ENCODE data around the gene SH3BP5.

SH3BP5 gene

DNA sequence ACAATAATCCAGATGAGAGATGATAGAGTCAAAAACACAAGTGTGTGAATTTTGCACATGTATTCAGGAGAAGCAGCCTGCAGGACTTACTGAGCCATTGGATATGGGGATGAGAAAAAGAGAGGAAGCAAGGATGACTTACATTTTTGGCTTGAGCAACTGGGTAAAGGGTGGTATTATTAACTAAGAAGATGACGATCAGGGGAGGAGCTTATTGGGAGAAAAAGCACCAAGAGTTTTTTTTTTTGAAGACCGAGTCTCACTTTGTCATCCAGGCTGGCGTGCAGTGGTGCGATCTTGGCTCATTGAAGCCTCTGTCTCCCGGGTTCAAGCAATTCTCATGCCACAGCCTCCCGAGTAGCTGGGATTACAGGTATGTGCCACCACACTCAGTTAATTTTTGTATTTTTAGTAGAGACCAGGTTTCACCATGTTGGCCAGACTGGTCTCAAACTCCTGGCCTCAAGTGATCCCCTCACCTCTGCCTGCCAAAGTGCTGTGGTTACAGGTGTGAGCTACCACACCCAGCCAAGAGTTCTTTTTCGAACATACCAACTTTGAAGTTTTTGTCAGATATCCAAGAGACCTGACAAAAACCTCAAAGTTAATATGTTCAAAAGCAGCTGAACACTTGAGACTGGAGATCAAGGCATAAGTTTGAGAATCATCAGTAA, 14.8 kb upstream of the SH3BP5 start:
- DNase-seq: peak in 2 of 5 donors; percentile 21 to 30

DNA sequence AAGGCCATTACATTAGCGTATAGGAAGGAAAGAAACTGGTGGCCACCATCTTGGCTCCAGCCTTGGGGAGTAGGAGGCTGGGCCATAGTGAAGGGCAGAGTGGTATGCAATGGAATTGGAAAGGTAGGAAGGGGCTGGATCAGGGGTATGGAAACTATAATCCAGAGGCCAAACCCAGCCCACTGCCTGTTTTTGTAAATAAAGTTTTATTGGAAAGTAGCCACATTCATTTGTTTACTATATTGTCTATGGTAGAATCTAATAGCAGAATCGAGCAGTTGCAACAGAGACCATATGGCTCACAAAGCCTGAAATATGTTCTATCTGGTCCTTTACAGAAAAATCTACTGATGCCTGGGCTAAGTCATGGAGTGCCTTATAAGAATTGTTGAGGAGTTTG, 14.1 kb upstream of the SH3BP5 start:
- DNase-seq: no peak

DNA sequence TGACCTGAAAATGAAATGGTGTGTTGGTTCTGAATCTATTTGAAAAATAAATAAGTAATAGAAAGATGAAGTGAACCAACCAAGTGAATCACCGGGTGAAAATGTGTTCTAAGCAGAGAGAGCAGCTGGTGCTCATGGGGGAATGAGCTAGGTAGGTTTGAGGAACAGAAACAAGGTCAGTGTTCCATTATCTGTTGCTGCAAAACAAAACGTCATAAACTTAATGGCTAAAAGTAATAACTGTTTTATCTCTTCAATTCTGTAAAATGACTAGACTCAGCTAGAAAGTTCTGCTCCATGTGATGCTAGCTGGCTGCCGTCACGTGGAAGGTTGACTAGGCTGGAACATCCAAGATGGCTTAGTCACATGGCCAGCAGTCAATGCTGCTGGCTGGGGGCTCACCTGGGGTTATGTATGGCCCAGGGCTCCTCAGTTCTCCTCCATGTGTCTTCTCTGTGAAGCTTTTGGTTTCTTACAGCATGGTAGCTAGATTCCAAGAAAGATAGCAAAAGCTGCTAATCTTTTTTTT, 13.3 kb upstream of the SH3BP5 start:
- no peak for DNase-seq

DNA sequence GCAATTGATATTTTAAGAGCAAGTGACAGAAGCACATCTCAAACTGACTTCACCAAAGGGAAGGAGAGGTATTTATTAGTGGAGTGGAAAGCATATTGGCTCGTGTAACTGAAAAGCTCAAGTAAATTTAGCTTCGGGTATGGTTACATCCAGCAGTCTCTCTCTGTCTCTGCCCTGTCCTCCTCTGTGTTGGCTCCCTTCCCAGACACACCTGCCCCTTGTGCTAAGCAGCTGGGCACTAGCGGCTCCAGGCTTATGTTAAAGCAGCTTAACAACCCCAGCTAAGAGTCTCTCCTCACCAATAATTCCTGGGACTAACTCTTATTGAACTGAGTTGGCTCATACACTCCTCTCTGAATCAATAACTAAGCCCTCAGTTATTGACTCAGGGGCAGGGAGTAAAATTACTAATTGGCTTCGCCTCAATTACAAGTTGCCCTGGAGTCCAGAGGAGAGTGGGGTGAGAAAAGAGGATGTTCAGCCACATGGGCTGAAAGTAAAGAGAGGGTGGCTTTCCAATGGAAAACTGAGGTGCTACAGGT, 12.8 kb upstream of the SH3BP5 start:
- no peak for DNase-seq

DNA sequence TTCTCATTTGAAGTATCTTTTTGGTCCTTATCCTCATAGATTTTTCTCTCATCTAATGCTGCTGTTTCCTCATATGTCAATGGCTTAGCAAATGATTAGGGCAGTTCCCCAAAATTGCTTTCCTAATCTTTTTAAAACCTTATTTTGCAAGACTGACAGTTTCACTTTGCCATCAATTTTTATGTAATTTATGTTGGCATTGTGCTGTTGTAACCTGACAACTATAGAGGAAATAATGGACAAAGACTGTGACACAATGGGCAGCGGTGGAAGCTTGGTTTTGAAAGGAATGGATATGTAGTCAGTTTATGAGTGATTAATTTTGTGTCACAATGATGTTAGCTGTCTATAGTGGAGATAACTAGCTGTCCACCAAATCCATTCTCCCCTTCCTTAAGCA, 10.6 kb upstream of the SH3BP5 start:
- no peak for DNase-seq

DNA sequence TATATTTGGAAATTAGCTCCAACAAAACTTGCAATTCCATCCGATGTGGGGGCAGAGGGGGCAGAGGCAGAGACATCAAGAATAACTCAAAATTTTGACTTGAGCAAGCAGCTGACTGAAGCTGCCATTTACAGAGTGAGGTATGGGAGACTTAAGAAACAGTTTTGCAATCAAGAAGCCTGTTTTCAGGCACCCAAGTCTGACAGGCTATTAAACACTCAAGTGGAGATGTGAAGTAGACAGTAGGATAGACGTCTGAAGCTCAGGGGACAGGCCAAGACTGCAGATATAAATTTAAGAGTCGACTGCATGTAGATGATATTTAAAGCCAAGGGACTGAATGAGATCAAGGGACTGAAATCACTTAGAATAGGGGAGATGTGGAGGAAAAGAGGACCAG, 9.9 kb upstream of the SH3BP5 start:
- DNase-seq: no peak

DNA sequence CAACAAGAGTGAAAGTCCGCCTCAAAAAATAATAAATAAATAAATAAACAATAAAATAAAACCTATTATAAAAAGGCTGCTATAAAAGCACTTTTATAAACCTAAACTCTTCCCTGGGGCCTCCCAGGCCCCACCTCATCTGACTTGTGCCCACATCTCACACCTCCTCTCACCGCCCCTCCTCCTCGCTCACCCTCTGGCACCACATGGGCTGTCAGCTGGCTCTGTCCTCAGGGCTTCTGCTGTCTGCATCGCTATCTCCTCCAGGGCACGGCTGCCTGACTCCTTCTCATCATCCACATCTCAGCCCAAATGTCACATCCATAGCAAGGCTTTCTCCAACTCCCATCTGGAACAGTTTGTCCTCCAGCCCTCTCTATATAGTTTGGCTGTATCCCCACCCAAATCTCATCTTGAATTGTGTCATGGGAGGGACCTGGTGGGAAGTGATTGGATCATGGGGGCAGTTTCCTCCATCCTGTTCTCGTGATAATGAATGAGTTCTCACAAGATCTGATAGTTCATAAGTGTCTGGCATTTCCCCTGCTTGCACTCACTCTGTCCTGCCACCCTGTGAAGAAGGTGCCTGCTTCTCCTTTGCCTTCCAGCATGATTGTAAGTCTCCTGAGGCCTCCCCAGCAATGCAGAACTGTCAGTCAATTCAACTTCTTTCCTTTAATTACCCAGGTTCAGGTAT, 8.8 kb upstream of the SH3BP5 start:
- DNase-seq: no peak

DNA sequence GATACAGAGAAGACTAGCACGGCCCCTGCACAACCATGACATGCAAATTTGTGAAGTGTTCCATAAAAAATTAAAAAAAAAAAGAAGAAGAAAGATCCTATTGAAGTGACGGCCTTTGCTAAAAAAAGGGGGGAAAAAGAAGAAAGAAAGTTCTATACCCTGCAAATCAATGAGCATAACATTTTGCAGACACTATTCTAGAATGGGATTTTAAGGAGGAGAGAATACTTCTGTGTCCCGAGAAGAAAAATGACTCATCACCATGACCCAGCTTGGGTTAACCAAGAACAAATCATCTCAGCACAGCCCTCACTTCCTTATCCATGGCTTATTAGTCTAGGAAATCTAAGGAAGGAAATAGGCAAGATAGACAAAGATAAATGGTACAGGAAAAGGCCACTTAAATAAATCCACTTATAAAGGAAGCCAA, 7.4 kb upstream of the SH3BP5 start:
- no peak for DNase-seq

DNA sequence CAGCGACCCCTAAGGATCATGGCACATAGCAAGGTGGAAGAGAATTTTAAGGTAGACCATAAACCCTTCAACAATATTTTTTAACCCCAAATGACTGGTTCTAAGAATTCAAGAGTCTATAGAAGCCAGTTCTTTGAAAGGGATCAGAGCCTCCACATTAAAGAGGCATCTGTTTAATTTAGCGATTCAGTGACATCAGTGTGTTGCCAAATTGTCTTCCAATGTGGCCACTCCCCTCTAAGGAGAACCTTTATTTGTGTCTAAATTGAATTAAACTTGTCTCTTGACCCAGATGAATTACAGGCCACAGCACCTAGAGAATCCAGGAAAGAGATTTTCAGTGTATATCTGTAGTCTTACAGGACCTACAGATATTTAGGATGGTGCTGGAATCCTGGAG, 6.6 kb upstream of the SH3BP5 start:
- DNase-seq: no peak

DNA sequence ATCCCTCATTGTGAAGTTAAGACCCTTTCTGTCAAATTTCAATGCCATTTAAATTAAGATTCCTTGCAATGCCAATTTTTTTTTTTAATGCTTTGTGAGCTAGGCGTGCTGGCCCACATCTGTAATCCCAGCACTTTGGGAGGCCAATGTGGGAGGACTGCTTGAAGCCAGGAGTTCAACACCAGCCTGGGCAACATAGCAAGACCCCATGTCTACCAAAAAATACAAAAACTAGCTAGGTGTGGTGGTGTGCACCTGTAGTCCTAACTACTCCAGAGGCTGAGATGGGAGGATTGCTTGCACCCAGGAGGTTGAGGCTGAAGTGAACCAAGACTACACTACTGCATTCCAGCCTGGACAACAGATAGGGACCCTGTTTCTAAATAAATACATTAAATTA, 5.6 kb upstream of the SH3BP5 start:
- DNase-seq: no peak

DNA sequence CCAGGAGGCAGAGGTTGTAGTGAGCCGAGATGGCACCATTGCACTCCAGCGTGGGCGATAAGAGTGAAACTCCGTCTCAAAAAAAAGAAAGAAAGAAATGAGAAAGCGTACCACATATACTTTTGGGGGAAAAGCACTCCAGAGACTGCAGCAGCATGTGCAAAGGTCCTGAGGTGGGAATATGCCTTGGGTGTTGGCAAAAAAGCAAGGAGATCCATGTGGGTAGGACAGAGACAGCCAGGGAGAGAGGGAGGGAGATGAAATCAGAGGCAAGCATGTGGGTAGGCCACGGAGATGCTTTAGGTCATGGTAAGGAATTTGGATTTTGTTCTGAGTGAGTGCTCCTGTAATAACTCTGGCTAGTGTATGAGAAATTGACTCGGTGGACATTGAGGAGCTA, 3.7 kb upstream of the SH3BP5 start:
- no peak for DNase-seq

DNA sequence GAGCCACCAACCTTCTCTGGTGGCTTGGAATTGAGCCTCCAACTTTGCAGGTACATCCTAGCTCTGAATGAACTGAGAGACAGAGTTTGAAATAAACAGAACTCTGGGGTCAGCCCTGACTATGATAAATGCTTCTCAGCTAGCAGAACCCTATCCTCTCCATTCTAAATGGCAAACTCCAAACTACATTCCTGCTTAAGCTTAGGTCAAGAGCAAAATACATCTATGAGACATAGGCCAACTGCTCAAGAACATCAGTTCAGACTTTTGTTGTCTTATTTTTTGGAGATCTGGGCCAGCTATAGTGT, 1.5 kb upstream of the SH3BP5 start:
- no peak for DNase-seq

DNA sequence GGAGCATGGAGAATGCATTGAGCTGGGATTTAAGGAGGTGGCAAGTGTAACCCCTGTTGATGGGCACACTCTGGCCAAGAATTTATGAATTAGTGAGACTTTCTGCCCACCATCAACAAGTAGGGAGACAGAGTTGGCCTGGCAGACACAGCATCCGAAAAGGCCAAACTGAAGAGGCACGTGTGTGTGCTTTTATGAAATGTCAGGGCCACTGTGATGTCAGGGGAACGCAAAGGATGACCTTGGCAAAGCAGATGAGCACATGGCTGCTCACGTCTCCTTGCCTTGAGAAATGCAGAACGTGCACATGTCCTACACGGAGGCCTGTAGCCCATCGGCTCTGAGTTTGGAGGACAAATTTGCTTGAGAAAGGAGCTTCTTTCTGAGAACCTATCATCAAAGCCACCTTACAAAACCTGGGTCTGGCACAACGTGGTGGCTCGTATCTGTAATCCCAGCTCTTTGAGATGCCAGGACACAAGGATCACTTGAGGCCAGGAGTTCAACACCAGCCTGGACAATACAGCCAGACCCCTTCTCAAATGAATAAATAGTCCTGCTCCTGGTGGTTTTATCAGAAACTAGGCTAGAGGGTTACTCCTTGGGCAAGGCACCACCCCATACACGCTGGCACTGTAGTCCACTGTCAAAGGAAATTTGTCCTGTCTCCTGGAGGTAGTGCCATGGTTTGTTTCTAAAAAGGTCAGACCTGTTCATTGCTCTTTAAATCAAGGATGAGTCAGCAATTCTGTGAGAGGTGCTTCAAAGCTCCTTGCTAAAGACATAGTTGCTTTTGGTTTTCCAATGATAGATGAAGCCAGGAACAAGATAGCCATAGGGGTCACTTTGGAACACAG, 941 bp upstream of the SH3BP5 start:
- DNase-seq: no peak

DNA sequence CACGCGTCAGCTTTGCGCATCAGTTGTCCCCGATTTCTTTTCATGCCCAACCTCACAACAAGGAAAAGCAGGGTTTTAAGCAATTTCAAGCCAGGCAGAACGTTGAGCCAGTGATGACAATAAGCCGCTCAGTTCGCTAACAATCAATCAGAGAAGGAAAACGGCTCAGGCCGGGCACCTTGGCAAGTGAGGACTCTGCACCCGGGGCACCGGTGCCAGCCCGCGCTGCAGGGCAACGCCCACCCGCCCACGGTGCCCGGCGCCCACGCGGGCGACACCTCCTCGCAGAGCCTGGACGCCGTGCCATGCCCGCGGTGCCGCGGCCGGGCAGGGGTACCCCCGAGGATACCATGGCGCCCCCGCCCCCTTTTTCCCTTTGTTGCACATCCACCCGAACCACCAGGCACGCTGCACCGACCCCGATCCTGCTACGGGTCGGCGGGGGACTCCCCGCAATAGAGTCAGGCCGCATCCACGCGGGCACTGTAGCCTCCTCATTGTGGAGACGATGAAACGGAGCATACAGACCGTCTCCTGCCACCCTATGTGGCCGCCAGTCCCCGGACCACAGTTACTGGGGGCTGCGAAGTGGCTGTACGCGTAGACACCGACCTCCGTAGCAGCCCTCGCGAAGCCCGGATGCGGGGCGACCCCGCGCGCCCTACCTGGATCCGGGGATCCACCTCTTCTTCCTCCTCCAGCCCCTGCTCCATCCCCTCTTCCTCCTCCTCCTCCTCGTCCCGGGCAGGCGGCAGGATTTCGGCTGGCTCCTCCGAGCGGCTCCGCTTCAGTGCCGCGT, 581 bp downstream of the SH3BP5 start:
- peak in 4 of 5 donors; percentile 18 to 48 (median 28) for DNase-seq

DNA sequence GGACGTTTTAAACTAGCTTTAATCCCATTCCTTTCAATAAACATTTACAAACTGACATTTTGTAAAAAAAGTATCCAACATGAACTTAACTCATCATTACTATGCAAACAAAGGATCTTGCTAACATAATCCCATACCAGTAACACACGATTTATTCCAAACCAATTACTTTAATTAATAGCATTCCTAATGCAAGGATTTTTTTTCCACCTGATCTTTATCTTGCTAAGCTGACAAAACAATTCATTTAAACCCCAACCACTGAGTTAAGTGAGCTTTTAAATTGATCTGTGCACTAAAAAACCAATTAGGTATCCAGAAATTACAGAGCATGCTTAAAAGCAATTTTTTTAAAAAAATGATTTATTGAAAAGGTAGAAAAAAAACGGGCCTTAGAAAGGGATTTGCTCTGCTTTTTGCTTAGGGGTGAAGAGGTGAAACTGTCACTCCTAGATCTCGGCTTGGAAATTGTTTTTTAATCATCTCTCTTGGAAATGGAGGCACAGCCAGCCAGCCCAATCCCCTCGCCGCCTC, 1.2 kb downstream of the SH3BP5 start:
- DNase-seq: no peak

DNA sequence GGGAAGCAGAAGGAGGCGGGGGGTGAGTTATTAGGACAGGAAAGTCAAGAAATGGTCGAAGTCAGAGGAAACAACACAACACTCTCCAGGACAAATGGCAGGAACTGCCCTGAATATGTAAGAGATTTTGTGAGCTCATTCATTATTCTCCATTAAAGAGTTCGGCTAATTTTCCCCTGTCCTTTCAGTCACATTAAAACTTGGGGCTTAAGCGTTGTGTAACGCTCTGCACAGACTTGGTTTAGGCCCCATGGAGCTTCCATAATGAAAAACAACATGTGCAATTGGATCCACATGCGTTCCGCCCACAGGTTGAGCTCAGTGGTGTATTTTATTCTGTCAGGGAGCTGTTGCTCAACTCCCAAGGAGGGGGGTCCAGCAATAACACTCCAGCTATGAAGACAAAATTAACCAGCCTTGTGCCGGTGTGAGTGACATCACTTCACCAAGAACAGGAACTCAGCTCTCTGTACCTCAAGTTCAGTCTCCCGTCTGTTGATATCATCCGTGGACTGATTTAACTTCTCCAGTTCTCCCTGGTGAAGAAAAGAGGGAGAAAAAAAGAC, 2.3 kb downstream of the SH3BP5 start:
- no peak for DNase-seq

DNA sequence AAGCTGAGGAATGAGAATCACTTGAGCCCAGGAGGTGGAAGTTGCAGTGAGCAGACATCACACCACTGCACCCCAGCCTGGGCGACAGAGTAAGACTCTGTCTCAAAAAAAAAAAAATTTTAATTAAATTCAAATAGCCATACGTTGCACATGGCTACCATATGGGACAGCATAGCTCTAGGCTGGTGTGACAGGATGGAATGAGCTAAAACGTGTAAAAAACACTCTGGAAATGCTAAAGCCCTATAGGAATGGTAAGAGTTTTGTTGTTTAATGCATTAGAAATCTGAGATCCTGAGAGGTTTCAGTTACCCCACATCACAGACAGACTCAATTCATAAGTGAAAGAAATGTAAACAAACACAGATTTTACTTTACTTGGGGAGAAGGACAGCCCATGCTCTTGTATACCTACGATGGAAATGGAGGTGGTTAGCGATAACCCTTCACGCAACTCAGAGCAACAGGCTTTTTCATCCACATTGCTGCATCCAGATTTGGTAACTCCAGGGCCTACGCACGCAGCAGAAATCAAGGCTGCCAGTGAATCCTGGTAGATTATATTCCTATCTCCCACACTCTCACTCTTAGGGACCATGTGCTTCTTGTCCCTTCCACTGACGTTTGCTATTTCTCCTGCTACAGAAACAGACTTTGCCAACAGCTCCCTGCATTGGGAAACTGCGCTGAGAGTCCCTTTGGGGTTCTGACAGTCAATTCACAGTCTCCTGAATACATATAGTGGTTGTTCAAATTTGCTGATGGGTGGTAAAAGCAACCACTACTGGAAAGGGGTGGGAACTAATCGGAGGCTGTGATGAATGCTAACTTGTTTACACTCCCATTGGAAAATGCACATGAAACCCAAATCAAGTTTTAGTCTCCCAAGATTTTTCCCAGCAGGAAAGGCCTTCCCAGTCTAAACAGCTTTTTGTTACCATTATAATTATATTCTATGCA, 3.1 kb downstream of the SH3BP5 start:
- DNase-seq: no peak

DNA sequence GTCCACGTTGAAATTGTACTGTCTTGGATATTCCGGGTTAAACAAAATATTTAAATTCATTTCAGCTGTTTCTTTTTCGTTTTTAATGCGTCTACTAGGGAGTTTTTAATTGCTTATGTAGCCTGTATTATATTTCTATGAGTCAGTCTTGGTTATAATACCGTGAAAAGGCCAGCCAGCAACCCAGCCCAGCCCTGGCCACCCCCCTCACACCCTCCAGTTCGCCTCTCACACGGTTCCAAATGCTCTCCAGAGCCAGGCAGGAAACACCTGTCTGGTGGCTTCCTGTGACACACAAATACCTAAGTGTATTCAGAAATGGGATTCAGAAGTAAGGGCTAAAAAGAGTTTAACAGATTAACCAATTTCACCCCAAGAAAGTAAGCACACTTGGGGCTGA, 4.4 kb downstream of the SH3BP5 start:
- DNase-seq: peak in 2 of 5 donors; percentile 8 to 34

DNA sequence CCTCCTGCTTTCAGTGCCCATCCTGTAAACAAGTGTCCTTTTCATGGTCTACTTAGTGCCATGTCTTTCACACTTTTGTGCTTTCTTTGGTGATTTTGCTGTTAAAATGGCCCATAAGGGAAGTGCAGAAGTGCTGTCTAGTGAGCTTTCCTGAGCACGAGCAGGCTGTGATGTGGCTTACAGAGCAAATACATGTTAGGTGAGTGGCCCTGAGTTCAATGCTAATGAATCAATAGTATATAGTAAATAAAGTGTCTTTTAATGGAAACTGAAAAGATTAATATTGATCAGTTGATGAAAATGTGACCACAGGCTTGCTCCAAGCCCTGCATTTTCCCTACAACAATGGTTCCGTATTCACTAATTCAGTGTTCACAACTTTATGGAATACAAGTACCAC, 5.7 kb downstream of the SH3BP5 start:
- no peak for DNase-seq

DNA sequence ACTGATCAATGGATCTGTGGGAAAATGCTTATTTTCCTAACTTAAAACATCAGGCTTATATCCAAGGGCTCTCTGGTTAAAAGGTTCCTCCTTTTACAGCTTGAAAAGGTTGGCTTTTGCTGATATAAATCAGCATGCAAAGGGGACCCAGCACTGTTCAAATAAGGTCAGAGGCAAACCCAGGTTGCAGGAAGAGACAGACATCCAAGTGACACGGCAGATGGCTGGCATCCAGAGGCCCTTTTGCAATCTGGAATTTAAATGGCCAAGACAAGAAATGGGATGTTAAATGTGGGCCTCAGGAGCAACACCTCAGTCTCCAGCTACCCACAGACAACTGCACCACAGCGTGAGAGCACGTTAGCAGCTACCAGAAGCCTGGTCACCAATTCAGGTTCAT, 6.3 kb downstream of the SH3BP5 start:
- no peak for DNase-seq

DNA sequence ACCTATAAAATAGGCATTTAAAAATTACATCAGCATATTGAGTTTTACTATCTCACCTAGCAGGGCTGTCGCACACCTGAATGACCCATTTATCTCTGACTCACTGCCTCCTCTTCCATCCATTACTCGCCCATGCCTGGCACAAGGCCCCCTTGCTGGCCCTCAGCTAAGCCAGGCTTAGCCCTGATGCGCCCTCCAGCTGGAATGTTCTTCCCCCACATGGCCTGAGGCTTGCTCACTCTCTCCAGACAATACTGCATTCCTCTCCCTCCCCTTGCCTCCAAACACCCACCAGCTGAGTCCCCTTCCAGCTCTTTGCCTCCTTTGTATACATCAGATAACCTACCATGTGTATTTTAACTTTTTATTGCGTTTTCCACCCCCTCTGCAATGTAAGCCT, 7.2 kb downstream of the SH3BP5 start:
- DNase-seq: no peak
